Measurements from ENCODE around the gene DCAF16.

Gene DCAF16

DNA sequence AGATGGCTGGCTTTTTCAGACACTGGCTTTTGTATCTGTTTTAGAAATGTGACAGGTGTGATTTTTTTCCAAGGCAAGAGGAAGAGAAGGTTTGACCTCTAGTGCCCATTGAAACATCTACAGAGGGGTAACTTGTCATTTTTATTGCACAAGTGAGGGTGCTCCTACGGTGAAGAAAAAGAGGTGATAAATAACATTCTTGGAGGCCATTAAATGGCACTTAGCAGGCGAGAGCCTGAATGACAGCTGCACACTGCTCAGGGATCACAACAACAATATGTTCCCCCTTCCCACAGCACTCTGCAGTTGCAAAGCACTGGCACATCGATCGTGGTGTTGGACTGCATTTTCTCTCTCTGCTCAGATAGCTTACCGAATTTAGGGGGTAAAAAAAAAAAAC lies 52.1 kb downstream of the DCAF16 start:
- TF ChIP-seq, protein P1, sequence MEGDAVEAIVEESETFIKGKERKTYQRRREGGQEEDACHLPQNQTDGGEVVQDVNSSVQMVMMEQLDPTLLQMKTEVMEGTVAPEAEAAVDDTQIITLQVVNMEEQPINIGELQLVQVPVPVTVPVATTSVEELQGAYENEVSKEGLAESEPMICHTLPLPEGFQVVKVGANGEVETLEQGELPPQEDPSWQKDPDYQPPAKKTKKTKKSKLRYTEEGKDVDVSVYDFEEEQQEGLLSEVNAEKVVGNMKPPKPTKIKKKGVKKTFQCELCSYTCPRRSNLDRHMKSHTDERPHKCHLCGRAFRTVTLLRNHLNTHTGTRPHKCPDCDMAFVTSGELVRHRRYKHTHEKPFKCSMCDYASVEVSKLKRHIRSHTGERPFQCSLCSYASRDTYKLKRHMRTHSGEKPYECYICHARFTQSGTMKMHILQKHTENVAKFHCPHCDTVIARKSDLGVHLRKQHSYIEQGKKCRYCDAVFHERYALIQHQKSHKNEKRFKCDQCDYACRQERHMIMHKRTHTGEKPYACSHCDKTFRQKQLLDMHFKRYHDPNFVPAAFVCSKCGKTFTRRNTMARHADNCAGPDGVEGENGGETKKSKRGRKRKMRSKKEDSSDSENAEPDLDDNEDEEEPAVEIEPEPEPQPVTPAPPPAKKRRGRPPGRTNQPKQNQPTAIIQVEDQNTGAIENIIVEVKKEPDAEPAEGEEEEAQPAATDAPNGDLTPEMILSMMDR (IDR thresholded peaks at IDR 0.05; ENCODE audit: borderline replicate concordance, control extremely low read depth, extremely low read depth, insufficient read depth, missing control alignments): no peak
- in situ Hi-C loops (cut with MboI; ENCODE audit: low sequenced_read_pairs, unreplicated experiment): no loop called here
- no peak for DNase-seq (ENCODE audit: low spot score)

GRCh38 chr4:17757621-17758020 lies 52.9 kb downstream of the DCAF16 start:
- DNase-seq (ENCODE audit: low spot score): no peak
- TF ChIP-seq, protein P1 (IDR thresholded peaks at IDR 0.05; ENCODE audit: borderline replicate concordance, control extremely low read depth, extremely low read depth, insufficient read depth, missing control alignments): no peak
- in situ Hi-C loops (cut with MboI; ENCODE audit: low sequenced_read_pairs, unreplicated experiment): no loop called here

GRCh38 chr4:17753646-17754045 lies 56.9 kb downstream of the DCAF16 start:
- in situ Hi-C loops (cut with MboI; ENCODE audit: low sequenced_read_pairs, unreplicated experiment): no loop called here
- TF ChIP-seq, protein P1 (IDR thresholded peaks at IDR 0.05; ENCODE audit: borderline replicate concordance, control extremely low read depth, extremely low read depth, insufficient read depth, missing control alignments): no peak
- no peak for DNase-seq (ENCODE audit: low spot score)

Data from GM13976 (cell line).